ENCODE results near the gene SYNGR1.
"Not testable (repeated sequence)": the region's sequence is repeated elsewhere in the genome, so short reads cannot be mapped to it uniquely, and the experiment has no call there.

The SYNGR1 gene

DNA sequence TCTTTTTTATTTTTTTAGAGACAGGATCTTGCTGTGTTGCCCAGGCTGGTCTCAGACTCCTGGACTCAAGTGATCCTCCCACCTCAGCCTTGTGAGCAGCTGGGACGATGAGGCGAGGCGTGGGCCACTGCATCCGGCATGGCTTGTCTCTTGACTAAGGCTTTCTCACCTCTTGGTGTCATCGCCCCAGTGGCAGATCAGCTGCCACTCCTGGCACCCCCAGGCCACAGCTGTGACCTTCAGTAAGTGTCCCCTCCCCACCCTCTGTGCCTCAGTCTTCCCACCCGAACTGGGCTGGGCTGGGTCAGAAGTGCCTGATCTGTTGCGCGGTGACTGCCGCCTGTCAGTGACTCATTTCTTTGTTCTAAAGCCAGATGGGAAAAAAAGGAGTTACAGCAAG, 3.6 kb downstream of the SYNGR1 start:
- H3K36me3 ChIP-seq (ENCODE audit: control insufficient read depth in 2 of 2, insufficient read depth in 2 of 2, low read length in 2 of 2) = no peaks in the 10 kb centered on the region
- H3K9ac ChIP-seq (ENCODE audit: low read length in 2 of 2) = no peak overlapping the region
- H3K27me3 ChIP-seq (ENCODE audit: control insufficient read depth in 1 of 2, insufficient read depth in 2 of 2, low read length in 2 of 2) = no peaks in the 10 kb centered on the region
- H3K27ac ChIP-seq (ENCODE audit: low read length) = no peak overlapping the region
- H3K4me3 ChIP-seq (ENCODE audit: low read length in 2 of 2) = no peak overlapping the region
- H3K9me3 ChIP-seq (ENCODE audit: control insufficient read depth in 2 of 2, low read length in 2 of 2) = no peaks in the 10 kb centered on the region
- peaks cover 21% of the 10 kb centered on the region for H3K4me1 ChIP-seq (ENCODE audit: control insufficient read depth, insufficient read depth, low read length)

GRCh38 chr22:39355080-39355479, 5.3 kb downstream of the SYNGR1 start:
- Histone ChIP-seq H3K4me1 (ENCODE audit: control insufficient read depth, insufficient read depth, low read length) (peaks cover 13% of the 10 kb centered on the region), H3K9ac (ENCODE audit: low read length in 2 of 2) (no peak overlapping the region), H3K4me3 (ENCODE audit: low read length in 2 of 2) (no peak overlapping the region), H3K36me3 (ENCODE audit: control insufficient read depth in 2 of 2, insufficient read depth in 2 of 2, low read length in 2 of 2) (no peaks in the 10 kb centered on the region), H3K9me3 (ENCODE audit: control insufficient read depth in 2 of 2, low read length in 2 of 2) (no peaks in the 10 kb centered on the region), H3K27ac (ENCODE audit: low read length) (no peak overlapping the region), H3K27me3 (ENCODE audit: control insufficient read depth in 1 of 2, insufficient read depth in 2 of 2, low read length in 2 of 2) (no peaks in the 10 kb centered on the region)

DNA sequence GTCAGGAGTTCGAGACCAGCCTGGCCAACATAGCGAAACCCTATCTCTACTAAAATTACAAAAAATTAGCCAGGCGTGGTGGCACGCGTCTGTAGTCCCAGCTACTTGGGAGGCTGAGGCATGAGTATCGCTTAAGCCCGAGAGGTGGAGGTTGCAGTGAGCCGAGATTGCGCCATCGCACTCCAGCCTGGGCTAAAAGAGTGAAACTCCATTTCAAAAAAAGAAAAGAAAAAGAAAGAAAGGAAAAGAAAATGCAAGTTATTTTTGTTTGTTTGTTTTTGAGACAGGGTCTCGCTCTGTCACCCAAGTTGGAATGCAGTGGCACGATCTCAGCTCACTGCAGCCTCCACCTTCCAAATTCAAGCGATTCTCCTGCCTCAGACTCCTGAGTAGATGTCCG, 6.0 kb downstream of the SYNGR1 start:
- H3K36me3 ChIP-seq (ENCODE audit: control insufficient read depth in 2 of 2, insufficient read depth in 2 of 2, low read length in 2 of 2); H3K9ac ChIP-seq (ENCODE audit: low read length in 2 of 2); H3K27me3 ChIP-seq (ENCODE audit: control insufficient read depth in 1 of 2, insufficient read depth in 2 of 2, low read length in 2 of 2); H3K4me1 ChIP-seq (ENCODE audit: control insufficient read depth, insufficient read depth, low read length); H3K9me3 ChIP-seq (ENCODE audit: control insufficient read depth in 2 of 2, low read length in 2 of 2); H3K4me3 ChIP-seq (ENCODE audit: low read length in 2 of 2); H3K27ac ChIP-seq (ENCODE audit: low read length): not testable (repeated sequence)

GRCh38 chr22:39356464-39356863, 6.7 kb downstream of the SYNGR1 start:
- no peaks in the 10 kb centered on the region for H3K4me1 ChIP-seq (ENCODE audit: control insufficient read depth, insufficient read depth, low read length)
- no peaks in the 10 kb centered on the region for H3K27me3 ChIP-seq (ENCODE audit: control insufficient read depth in 1 of 2, insufficient read depth in 2 of 2, low read length in 2 of 2)
- H3K9ac ChIP-seq (ENCODE audit: low read length in 2 of 2) = no peak overlapping the region
- H3K4me3 ChIP-seq (ENCODE audit: low read length in 2 of 2) = no peak overlapping the region
- no peaks in the 10 kb centered on the region for H3K36me3 ChIP-seq (ENCODE audit: control insufficient read depth in 2 of 2, insufficient read depth in 2 of 2, low read length in 2 of 2)
- H3K27ac ChIP-seq (ENCODE audit: low read length) = no peak overlapping the region
- H3K9me3 ChIP-seq (ENCODE audit: control insufficient read depth in 2 of 2, low read length in 2 of 2) = no peaks in the 10 kb centered on the region

DNA sequence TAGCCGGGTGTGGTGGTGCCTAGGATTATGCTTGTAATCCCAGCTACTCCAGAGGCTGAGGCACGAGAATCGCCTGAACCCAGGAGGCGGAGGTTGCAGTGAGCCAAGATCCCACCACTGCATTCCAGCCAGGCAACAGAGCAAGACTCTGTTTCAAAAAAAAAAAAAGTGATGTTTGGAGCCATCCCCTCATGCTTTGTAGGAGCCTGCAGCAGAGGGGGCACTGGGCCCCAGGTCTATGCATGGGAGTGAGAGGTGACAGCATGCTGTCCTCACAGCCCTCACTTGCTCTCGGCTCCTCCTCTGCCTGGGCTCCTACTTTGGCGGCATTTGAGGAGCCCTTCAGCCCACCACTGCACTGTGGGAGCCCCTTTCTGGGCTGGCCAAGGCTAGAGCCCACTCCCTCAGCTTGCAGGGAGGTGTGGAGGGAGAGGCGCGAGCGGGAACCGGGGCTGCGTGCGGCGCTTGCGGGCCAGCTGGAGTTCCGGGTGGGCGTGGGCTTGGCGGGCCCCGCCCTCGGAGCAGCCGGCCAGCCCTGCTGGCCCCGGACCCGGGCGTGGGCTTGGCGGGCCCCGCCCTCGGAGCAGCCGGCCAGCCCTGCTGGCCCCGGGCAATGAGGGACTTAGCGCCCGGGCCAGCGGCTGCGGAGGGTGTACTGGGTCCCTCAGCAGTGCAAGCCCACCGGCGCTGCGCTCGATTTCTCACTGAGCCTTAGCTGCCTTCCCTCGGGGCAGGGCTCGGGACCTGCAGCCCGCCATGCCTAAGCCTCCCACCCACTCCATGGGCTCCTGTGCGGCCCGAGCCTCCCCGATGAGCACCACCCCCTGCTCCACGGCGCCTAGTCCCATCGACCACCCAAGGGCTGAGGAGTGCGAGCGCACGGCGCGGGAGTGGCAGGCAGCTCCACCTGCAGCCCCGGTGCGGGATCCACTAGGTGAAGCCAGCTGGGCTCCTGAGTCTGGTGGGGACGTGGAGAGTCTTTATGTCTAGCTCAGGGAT, 7.6 kb downstream of the SYNGR1 start:
- H3K27me3 ChIP-seq (ENCODE audit: control insufficient read depth in 1 of 2, insufficient read depth in 2 of 2, low read length in 2 of 2); H3K27ac ChIP-seq (ENCODE audit: low read length); H3K4me1 ChIP-seq (ENCODE audit: control insufficient read depth, insufficient read depth, low read length); H3K9ac ChIP-seq (ENCODE audit: low read length in 2 of 2); H3K9me3 ChIP-seq (ENCODE audit: control insufficient read depth in 2 of 2, low read length in 2 of 2); H3K4me3 ChIP-seq (ENCODE audit: low read length in 2 of 2); H3K36me3 ChIP-seq (ENCODE audit: control insufficient read depth in 2 of 2, insufficient read depth in 2 of 2, low read length in 2 of 2): not testable (repeated sequence)

DNA sequence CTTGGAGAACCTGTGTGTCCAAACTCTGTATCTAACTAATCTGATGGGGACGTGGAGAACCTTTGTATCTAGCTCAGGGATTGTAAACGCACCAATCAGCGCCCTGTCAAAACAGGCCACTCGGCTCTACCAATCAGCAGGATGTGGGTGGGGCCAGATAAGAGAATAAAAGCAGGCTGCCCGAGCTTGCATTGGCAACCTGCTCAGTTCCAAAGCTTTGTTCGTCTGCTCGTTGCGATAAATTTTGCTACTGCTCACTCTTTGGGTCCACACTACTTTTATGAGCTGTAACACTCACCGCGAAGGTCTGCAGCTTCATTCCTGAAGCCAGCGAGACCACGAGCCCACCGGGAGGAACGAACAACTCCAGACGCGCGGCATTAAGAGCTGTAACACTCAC, 8.4 kb downstream of the SYNGR1 start:
- not testable (repeated sequence) for H3K9ac ChIP-seq (ENCODE audit: low read length in 2 of 2); H3K27ac ChIP-seq (ENCODE audit: low read length); H3K4me3 ChIP-seq (ENCODE audit: low read length in 2 of 2); H3K36me3 ChIP-seq (ENCODE audit: control insufficient read depth in 2 of 2, insufficient read depth in 2 of 2, low read length in 2 of 2); H3K4me1 ChIP-seq (ENCODE audit: control insufficient read depth, insufficient read depth, low read length); H3K9me3 ChIP-seq (ENCODE audit: control insufficient read depth in 2 of 2, low read length in 2 of 2); H3K27me3 ChIP-seq (ENCODE audit: control insufficient read depth in 1 of 2, insufficient read depth in 2 of 2, low read length in 2 of 2)

DNA sequence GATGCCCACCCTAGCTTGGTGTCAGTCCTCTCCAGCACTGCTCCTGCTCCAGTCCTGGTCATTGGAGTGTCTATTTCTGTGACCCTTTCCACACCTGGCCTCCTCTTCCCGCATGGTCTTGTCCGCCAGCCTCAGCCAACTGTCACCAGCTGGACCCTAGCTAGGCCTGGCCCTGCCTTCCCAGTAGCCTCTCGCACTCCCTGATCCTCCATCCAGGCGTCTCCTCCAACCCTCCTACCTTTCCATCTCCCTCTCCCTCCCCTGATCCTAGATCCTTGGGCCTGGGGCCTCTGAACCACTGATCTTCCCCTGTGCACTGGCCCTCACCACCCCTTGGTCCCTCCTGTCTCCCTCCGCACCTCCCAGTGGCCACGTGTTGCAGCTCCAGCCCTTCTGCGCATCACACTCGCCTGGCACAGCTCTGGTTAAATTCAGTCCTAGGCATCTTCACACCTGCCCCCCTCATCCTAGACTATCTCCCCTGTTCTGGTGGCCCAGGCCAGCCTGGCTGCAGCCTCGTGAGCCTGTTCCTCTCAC, 9.9 kb downstream of the SYNGR1 start:
- H3K36me3 ChIP-seq (ENCODE audit: control insufficient read depth in 2 of 2, insufficient read depth in 2 of 2, low read length in 2 of 2) = no peaks in the 10 kb centered on the region
- peaks cover 6% of the 10 kb centered on the region for H3K4me1 ChIP-seq (ENCODE audit: control insufficient read depth, insufficient read depth, low read length)
- no peak overlapping the region for H3K27ac ChIP-seq (ENCODE audit: low read length)
- H3K9me3 ChIP-seq (ENCODE audit: control insufficient read depth in 2 of 2, low read length in 2 of 2) = no peaks in the 10 kb centered on the region
- H3K27me3 ChIP-seq (ENCODE audit: control insufficient read depth in 1 of 2, insufficient read depth in 2 of 2, low read length in 2 of 2) = no peaks in the 10 kb centered on the region
- H3K9ac ChIP-seq (ENCODE audit: low read length in 2 of 2) = no peak overlapping the region
- no peak overlapping the region for H3K4me3 ChIP-seq (ENCODE audit: low read length in 2 of 2)

DNA sequence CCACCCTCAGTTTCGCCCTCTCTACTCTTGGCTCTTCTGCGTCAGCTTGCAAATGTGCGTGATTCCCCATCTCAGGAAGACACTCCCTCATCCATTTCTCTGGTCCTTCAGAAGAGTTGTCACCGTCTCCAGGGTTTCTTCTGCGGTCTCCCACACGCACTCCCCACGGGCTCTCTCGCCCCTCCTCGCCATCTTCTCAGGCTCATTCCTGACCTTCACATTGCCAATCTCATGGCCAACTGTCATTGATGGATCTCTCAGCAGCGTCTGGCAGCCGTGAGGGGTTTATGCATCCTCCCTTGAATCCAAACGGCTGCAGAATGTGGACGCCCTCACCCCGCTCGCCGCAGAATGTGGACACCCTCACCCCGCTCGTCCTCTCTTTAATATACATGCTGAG, 10.5 kb downstream of the SYNGR1 start:
- Histone ChIP-seq H3K27me3 (ENCODE audit: control insufficient read depth in 1 of 2, insufficient read depth in 2 of 2, low read length in 2 of 2) (no peaks in the 10 kb centered on the region), H3K9me3 (ENCODE audit: control insufficient read depth in 2 of 2, low read length in 2 of 2) (no peaks in the 10 kb centered on the region), H3K4me3 (ENCODE audit: low read length in 2 of 2) (no peak overlapping the region), H3K9ac (ENCODE audit: low read length in 2 of 2) (no peak overlapping the region), H3K4me1 (ENCODE audit: control insufficient read depth, insufficient read depth, low read length) (peaks cover 10% of the 10 kb centered on the region), H3K27ac (ENCODE audit: low read length) (no peak overlapping the region), H3K36me3 (ENCODE audit: control insufficient read depth in 2 of 2, insufficient read depth in 2 of 2, low read length in 2 of 2) (no peaks in the 10 kb centered on the region)

DNA sequence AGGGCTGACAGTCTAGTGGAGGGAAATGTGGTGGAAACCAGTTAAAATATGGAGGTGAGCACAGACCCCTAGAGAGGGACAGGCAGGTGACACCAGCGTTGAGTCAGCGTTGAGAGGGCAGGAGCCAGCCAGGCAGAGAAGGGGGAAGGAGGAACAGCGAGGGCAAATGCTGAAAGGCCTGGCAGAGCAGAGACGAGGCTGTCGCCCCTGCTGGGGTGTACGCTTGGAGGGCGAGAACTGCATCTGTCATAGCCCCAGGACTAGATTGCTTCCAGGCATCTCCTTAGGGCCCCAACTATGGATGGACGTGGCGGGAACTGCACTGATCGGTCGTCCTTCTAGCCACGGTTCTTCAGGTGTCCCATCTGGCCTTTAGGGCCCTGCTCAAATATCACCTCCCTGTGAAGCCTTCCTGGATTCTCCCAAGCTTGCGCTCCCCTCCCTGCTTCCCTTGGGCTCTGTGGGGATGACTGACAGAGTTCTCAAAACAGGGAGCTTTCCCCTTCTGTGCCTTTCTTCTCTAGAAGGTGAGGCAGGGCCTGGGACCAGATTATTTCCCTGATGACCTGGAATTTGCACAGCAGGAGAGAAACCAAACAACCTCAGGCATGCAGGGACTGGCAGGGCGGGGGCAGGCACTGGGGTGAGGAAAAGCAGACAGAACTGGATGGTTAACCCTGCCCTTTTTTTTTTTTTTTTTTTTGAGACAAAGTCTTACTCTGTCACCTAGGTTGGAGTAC, 11.1 kb downstream of the SYNGR1 start:
- H3K4me3 ChIP-seq (ENCODE audit: low read length in 2 of 2) = no peak overlapping the region
- H3K9me3 ChIP-seq (ENCODE audit: control insufficient read depth in 2 of 2, low read length in 2 of 2) = no peaks in the 10 kb centered on the region
- no peaks in the 10 kb centered on the region for H3K36me3 ChIP-seq (ENCODE audit: control insufficient read depth in 2 of 2, insufficient read depth in 2 of 2, low read length in 2 of 2)
- no peaks in the 10 kb centered on the region for H3K27me3 ChIP-seq (ENCODE audit: control insufficient read depth in 1 of 2, insufficient read depth in 2 of 2, low read length in 2 of 2)
- H3K4me1 ChIP-seq (ENCODE audit: control insufficient read depth, insufficient read depth, low read length) = peaks cover 11% of the 10 kb centered on the region
- H3K27ac ChIP-seq (ENCODE audit: low read length) = no peak overlapping the region
- no peak overlapping the region for H3K9ac ChIP-seq (ENCODE audit: low read length in 2 of 2)

DNA sequence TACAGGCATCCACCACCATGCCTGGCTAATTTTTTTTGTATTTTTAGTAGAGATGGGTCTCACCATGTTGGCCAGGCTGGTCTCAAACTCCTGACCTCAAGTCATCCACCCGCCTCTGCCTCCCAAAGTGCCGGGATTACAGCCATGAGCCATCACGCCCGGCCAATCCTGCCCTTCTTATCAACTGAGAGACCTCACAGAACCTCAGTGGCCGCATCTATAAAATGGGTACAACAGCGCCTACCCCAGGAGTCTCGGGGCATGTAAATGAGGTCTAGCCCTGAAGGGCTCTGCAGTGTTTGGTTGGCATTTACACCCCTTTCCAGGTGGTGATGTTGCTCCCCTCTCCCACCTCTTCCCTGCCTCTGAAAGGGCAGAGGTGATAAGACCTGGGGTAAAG, 11.7 kb downstream of the SYNGR1 start:
- peaks cover 11% of the 10 kb centered on the region for H3K4me1 ChIP-seq (ENCODE audit: control insufficient read depth, insufficient read depth, low read length)

More for the DNA sequence above, 11.7 kb downstream of the SYNGR1 start:
- H3K4me3 ChIP-seq (ENCODE audit: low read length in 2 of 2) = no peak overlapping the region
- no peak overlapping the region for H3K9ac ChIP-seq (ENCODE audit: low read length in 2 of 2)
- H3K27ac ChIP-seq (ENCODE audit: low read length) = no peak overlapping the region
- no peaks in the 10 kb centered on the region for H3K27me3 ChIP-seq (ENCODE audit: control insufficient read depth in 1 of 2, insufficient read depth in 2 of 2, low read length in 2 of 2)
- no peaks in the 10 kb centered on the region for H3K36me3 ChIP-seq (ENCODE audit: control insufficient read depth in 2 of 2, insufficient read depth in 2 of 2, low read length in 2 of 2)
- no peaks in the 10 kb centered on the region for H3K9me3 ChIP-seq (ENCODE audit: control insufficient read depth in 2 of 2, low read length in 2 of 2)

Data from stomach smooth muscle (tissue), 2 donors.